ENCODE results near the gene KCNMB2.

The KCNMB2 gene

GRCh38 chr3:178804606-178805005 lies 268.4 kb downstream of the KCNMB2 start:
- no peak for DNase-seq (ENCODE audit: low read depth in 2 of 3, low spot score in 1 of 3)

- DNase-seq (ENCODE audit: low read depth in 2 of 3, low spot score in 1 of 3) = no peak
Observed at GRCh38 chr3:178805741-178806140, 269.5 kb downstream of the KCNMB2 start.

GRCh38 chr3:178806651-178807050 lies 270.4 kb downstream of the KCNMB2 start:
- DNase-seq (ENCODE audit: low read depth in 2 of 3, low spot score in 1 of 3) = no peak

GRCh38 chr3:178807694-178808093 lies 271.5 kb downstream of the KCNMB2 start:
- DNase-seq (ENCODE audit: low read depth in 2 of 3, low spot score in 1 of 3) = no peak

- DNase-seq (ENCODE audit: low read depth in 2 of 3, low spot score in 1 of 3) = no peak
Observed at GRCh38 chr3:178808748-178809147, 272.5 kb downstream of the KCNMB2 start.

GRCh38 chr3:178810181-178810580 lies 273.9 kb downstream of the KCNMB2 start:
- no peak for DNase-seq (ENCODE audit: low read depth in 2 of 3, low spot score in 1 of 3)

- DNase-seq (ENCODE audit: low read depth in 2 of 3, low spot score in 1 of 3) = no peak
Observed at GRCh38 chr3:178822722-178823121, 286.5 kb downstream of the KCNMB2 start.

- no peak for DNase-seq (ENCODE audit: low read depth in 2 of 3, low spot score in 1 of 3)
Observed at GRCh38 chr3:178823150-178823549, 286.9 kb downstream of the KCNMB2 start.

GRCh38 chr3:178823591-178824246 lies 287.5 kb downstream of the KCNMB2 start:
- DNase-seq (ENCODE audit: low read depth in 2 of 3, low spot score in 1 of 3) = no peak

GRCh38 chr3:178826435-178827123 lies 290.3 kb downstream of the KCNMB2 start:
- DNase-seq (ENCODE audit: low read depth in 2 of 3, low spot score in 1 of 3) = no peak

GRCh38 chr3:178827285-178827856 lies 291.1 kb downstream of the KCNMB2 start:
- DNase-seq (ENCODE audit: low read depth in 2 of 3, low spot score in 1 of 3) = no peak

GRCh38 chr3:178833695-178834094 lies 297.5 kb downstream of the KCNMB2 start:
- DNase-seq (ENCODE audit: low read depth in 2 of 3, low spot score in 1 of 3) = no peak

GRCh38 chr3:178835033-178835432 lies 298.8 kb downstream of the KCNMB2 start:
- no peak for DNase-seq (ENCODE audit: low read depth in 2 of 3, low spot score in 1 of 3)

GRCh38 chr3:178837512-178837911 lies 301.3 kb downstream of the KCNMB2 start:
- DNase-seq (ENCODE audit: low read depth in 2 of 3, low spot score in 1 of 3) = no peak

- no peak for DNase-seq (ENCODE audit: low read depth in 2 of 3, low spot score in 1 of 3)
Observed at GRCh38 chr3:178840586-178840985, 304.4 kb downstream of the KCNMB2 start.

- DNase-seq (ENCODE audit: low read depth in 2 of 3, low spot score in 1 of 3) = no peak
Observed at GRCh38 chr3:178841011-178841410, 304.8 kb downstream of the KCNMB2 start.

GRCh38 chr3:178844916-178845315 lies 308.7 kb downstream of the KCNMB2 start:
- DNase-seq (ENCODE audit: low read depth in 2 of 3, low spot score in 1 of 3) = no peak

GRCh38 chr3:178845420-178846118 lies 309.3 kb downstream of the KCNMB2 start:
- no peak for DNase-seq (ENCODE audit: low read depth in 2 of 3, low spot score in 1 of 3)

GRCh38 chr3:178847190-178847589 lies 311.0 kb downstream of the KCNMB2 start:
- DNase-seq (ENCODE audit: low read depth in 2 of 3, low spot score in 1 of 3) = no peak

- no peak for DNase-seq (ENCODE audit: low read depth in 2 of 3, low spot score in 1 of 3)
Observed at GRCh38 chr3:178849199-178849910, 313.1 kb downstream of the KCNMB2 start.

GRCh38 chr3:178850450-178851190 lies 314.4 kb downstream of the KCNMB2 start:
- DNase-seq (ENCODE audit: low read depth in 2 of 3, low spot score in 1 of 3) = no peak

Data from stimulated activated CD4-positive, alpha-beta T cell treated with anti-CD3 and anti-CD28 coated beads, Interleukin-12 subunit alpha, Interleukin-12 subunit beta, amount 100 ng/mL, for 48 hours (primary cell).